Medulla oblongata (tissue), 1 donor: ENCODE results near the gene KRT78.
"Not testable (repeated sequence)": the region's sequence is repeated elsewhere in the genome, so short reads cannot be mapped to it uniquely, and the experiment has no call there.

Experiments
- DNase-seq: peaks from one replicate; pipeline ENCODE4 v3.0.0-alpha.2; 2015; ENCODE audit errors: extremely low spot score

KRT78 gene, protein sequence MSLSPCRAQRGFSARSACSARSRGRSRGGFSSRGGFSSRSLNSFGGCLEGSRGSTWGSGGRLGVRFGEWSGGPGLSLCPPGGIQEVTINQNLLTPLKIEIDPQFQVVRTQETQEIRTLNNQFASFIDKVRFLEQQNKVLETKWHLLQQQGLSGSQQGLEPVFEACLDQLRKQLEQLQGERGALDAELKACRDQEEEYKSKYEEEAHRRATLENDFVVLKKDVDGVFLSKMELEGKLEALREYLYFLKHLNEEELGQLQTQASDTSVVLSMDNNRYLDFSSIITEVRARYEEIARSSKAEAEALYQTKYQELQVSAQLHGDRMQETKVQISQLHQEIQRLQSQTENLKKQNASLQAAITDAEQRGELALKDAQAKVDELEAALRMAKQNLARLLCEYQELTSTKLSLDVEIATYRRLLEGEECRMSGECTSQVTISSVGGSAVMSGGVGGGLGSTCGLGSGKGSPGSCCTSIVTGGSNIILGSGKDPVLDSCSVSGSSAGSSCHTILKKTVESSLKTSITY

DNA sequence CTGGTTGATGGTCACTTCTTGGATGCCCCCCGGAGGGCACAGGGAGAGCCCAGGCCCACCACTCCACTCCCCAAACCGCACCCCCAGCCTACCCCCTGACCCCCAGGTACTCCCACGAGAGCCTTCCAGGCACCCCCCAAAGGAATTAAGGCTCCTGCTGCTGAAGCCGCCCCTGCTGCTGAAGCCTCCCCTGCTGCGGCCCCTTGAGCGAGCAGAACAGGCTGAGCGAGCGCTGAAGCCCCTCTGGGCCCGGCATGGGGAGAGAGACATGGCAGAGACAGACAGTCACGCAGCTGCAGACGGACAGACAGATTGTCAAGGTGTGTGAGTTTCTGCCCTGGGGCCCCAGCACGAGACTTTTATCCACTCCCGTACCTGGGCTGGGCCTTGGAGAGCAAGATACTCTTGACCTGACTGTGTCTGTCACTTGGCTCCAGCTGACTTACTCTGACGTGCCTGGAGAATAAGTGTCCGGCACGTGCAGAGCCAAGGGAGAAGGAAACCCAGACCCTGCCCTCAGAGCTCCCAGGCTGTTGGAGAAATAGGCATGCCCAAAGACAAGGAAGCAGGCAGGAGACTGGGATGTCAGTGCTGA lies at the start of gene KRT78:
KRT78 (minus strand) TSS at position 334 of the 595 bp plus-strand sequence; CDS start at position 270, 64 bp downstream.
- no peak for DNase-seq

DNA sequence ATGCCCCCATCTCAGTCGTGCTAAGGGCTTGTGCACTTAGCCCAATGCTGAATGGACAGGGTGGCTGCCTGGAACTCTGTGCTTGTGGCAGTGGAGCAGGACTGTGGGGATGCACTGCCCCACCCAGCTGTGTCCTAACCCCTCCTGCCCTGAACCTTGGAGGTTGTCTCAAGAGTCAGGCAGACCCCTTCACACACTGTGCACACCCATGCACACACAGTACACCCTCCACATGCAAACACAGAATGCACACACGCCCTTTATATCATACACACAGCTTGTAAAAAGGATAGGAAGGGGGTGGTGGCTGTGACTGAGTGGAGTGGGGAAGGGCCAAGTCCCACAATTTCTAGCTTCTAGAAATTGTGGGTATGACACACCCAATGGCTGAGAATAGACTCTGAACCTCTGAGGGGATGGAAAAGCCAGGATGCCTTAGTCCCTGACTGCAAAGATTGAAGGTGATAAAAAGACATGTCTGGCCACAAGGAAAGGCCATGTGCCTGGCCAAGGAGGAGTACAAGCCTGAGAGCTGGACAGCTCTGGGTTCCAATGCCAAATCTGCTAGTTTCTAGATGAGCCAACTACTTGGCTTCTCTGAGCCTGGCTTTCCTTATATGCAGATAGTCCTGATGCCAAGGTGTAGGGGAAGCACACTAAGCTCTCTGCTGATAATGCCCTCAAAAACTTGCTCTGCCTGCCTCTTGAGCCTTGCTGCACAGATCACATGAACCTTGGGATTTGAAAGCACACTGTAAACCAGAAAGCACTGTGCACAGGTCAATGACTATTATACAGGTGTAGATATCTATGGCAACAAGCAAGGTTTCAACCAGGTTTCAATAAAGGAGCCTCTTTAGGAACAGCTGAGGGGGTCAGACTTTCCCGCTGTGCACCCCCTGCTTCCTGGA lies 47.7 kb upstream of the KRT78 start:
- DNase-seq = no peak

DNA sequence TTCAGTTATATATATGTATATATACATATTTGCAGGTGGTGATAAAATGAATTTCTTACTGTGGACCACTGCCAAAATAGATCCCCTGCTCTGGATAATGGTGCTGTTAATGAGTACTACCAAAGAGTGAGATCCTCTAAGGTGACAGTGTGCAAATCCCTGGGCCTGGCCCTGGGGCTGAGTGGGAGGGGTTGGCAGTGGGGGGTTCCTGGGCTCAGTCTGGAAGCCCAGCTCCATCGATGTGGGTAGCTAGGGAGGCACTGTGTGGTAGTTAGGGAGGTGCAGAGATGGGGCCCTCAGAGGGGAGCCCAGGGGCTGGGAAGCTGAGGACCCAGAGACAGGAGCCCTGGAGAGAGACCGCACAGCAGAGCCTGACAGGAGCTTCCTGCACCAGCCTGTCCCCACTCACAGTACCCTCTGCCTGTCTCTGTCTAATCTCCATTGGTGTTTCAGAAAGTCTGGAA lies 47.0 kb upstream of the KRT78 start:
- DNase-seq = no peak

DNA sequence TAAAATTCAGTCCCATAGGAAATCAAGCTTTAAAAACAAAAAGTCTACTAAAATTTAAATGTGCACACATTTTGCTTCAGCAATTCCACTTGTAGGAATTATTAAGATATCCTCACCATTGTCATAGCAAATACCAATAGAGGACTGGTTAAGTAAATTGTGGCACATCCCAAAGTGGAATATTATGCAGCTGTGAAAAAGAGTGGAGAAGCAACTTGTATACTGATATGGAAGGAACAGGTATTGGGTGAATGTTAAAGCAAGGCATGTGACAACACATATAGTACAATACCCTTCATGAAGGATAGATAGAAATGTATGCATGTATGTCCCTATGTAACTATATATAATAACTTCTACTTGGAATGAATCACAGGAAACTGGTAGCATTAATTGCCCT lies 44.2 kb upstream of the KRT78 start:
- no peak for DNase-seq

DNA sequence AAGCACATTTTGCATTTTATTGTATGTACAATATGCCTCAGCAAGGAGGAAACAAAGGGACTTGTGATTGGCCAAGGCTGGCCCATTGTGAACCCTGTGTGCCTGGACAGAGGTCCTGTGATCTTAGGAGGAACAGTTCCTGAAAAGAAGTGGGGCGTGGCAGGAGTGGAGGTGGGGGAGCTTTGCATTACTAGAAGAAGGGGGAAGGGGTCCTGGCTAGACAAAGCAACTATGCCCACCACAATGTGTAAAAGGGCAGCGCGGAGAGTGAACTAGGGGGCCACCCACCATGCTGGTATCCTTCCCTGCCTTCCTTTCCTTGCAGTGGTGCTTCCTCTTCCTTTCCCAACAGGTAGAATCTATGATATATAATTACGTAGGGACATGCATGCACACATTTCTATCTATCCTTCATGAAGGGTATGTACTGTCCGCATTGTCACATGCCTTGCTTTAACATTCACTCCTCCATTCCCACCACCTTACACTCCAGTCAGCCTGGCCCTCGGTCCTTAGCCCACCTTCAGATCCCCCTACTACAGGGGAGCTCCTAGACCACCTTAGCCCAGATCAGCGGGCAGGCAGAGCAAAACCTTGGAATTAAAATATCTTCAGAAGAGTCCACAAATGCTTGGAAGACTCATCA lies 43.5 kb upstream of the KRT78 start:
- no peak for DNase-seq

DNA sequence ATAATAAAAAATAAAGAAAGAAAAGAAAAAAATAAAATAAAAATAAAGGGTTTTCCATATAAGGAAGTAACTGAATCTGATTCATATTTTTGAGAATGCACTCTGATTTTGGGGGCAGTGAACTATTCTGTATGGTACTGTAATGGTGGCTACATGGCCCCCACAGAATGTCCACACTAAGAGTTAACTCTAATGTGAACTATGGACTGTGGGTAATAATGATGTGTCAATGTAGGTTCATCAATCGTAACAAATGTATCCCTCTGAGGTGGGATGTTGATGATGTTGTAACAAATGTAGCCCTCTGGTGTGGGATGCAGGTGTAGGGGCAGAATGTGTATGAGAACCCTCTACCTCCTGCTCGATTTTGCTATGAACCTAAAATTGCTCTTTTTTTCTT lies 42.2 kb upstream of the KRT78 start:
- DNase-seq = no peak

DNA sequence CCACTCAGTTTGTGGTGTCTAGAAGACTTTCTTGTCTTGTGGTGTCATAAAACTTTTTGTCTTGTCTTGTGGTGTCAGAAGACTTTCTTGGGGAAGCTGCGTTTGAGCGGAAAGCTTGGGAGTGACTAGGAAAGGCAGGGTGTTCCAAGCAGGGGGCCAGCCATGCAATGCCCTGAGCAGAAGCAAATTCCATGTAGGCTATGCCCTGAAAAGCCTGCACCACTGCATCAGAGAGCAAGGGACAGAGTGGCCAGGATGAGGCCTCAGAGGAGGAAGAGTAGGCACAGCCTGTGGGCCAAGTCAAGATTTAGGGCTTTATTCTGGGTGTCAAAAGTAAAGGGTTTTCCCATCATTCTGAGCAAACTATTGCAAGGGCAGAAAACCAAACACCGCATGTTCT lies 41.6 kb upstream of the KRT78 start:
- no peak for DNase-seq

DNA sequence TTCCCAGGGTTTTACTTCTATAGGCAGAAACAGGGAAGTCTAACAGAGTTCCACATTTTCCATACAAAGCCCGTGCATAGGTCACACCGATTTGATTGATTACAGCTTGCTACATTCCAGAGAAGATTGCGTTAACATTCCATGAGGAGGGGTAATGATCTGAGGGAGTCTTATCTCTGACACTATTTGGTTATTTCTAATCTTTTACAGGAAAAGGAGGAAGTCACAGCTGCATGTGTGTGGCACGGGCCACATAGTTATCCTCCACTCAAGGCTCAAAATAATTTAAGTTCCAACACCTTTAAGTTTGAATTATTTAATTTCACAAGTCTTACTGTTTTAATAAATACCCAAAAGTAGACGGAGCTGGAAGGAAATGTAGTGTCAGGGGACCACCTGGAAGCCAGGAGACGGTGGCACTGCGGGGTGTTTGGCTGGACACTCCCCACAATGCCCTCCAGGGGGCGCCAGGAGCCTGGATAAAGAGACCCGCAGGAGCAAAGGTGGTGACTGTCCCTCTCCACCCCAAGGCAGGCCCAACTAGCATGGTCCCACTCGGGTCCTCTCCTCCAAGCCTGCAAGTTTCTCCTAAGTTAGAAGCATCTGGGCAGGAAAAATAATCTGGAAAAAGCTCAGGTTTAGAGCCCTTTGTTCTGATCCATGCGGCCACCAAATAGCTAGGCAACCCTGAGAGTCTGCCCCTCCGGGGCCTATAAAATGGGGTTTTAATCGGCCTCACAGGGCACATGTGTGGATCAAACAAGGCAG lies 35.9 kb upstream of the KRT78 start:
- peak; percentile 76 for DNase-seq

DNA sequence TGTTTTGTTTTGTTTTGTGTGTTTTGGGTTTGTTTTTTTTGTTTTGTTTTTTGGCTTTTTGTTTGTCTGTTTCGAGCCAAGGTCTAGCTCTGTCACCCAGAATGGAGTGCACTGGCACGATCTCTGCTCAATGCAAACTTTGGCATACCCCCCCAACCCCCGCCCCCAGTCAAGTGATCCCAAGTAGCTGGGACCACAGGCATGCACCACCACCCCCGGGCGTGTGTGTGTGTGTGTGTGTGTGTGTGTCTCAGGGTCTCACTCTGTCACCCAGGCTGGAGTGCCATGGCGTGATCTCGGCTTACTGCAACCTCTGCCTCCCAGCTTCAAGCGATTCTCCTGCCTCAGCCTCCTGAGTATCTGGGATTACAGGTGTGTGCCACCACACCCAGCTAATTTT lies 31.7 kb upstream of the KRT78 start:
- DNase-seq = not testable (repeated sequence)

DNA sequence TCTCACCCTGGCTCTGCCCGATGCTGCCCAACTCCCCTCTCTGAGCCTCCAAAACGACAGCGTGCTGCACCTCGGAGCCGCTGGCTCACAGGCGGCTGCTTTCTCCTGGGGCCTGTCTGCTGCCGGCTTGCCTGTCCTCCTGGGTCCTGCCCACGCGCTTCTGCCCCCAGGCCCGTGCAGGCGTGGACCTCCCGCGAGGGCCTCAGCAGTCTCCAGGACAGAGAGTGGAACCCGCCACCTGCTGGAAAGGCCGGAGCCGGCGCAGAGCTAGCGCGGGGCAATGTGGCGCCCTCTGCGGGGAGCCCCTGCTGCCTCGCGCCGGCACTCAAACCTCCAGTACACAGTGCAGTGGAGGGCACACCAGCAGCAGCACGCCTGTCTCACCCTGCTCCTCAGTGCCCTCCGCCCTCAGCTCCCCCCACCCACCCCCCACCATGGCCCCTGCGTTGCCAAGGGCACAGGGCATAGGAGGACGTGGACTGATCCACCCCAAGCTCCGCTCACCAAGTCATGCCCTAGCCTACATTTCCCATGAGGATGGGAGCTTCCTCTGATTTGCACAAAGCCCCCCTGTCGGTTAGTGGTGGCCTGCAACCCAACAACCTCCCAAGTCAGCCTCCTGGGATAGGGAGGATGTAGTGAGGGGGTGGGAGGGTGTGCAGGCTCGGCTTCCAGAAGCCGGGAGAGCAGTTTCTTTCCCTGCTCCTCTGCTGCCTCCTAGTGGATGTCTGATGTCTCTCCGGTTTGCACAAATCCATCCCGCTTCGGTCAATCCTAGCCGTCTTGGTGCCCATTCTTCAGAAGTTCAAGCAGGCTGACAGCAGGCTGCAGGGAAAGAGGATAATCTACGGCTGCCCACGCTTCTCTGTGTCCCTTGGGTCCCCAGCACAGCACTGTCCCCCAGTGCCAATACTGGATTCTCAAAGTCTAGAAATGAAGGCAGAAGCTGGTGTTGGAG lies 30.9 kb upstream of the KRT78 start:
- DNase-seq = peak; percentile 93

DNA sequence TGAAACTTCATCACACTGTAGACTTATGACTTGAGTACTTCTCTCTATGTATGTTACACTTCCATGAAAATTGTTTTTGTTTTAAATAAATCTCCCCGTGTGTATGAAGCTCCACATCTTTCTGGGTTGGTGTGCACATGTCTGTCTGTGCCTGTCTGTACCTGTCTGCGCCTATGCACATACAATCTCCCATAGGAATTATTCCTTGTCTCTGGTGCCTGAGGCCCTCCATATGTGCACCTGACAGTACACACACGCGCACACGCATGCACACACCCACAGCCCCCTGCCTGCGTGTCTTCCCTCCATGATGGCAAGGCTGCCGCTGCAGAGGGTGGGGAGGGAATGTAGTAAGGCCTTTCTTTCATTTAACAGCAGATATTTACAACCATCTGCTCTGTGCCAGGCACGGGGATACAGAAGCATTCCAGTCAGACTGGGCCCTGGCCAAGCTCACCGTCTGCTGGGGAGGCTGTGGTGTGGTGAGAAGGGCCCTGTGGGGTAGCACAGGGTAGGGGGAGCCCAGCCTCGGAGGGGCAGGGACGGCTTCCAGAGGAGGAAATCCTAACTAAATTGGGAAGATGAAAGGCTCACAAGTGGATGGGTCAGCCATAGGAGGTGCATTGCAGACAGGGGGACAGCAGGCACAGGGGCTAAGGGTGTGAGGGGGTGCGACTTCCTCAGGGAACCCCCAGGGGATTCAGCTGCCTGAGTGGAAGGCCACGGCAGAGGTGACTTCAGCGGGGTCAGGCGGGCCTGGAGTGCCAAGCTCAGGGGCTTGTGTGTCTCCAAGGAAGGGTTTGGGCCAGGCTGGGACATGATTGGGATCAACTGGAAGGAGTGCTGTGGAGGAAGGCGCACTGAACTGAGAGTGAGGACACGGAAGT lies 30.0 kb upstream of the KRT78 start:
- DNase-seq = no peak

DNA sequence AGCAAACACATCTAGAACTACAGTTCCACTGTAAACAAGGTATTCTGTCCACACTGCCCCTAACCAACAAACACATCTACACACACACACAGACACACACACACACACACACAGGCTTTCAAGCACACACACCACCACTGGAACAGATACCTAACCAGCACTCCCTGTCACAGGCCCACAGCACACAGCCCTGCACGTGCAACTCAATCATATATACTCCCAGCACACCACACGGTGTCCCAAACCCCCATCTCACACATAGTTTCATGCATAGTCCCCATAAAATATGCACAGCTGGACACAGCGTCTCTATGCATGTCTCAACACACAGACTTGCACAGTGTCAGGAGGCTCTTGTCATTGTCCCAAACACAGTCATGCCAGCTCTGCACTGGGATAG lies 28.4 kb upstream of the KRT78 start:
- no peak for DNase-seq

DNA sequence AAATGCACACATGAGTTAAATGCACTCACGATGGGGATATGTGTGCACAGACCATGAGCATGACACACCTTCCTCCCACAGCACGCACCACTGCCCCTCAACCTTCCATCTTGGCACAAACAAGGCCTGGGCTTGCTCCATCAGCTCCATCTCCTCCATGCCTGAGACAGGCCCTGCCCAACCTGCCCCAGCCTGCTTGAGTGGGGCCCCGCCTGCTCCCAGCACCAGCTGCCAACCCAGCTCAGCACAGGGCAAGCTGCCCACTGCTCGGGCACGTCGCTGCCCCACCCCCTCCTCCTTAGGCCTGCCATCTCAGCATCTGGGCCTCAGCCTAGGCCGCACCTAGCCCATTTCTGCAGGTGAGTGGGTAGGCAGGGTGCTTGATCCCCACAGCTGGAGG lies 27.6 kb upstream of the KRT78 start:
- DNase-seq = no peak

DNA sequence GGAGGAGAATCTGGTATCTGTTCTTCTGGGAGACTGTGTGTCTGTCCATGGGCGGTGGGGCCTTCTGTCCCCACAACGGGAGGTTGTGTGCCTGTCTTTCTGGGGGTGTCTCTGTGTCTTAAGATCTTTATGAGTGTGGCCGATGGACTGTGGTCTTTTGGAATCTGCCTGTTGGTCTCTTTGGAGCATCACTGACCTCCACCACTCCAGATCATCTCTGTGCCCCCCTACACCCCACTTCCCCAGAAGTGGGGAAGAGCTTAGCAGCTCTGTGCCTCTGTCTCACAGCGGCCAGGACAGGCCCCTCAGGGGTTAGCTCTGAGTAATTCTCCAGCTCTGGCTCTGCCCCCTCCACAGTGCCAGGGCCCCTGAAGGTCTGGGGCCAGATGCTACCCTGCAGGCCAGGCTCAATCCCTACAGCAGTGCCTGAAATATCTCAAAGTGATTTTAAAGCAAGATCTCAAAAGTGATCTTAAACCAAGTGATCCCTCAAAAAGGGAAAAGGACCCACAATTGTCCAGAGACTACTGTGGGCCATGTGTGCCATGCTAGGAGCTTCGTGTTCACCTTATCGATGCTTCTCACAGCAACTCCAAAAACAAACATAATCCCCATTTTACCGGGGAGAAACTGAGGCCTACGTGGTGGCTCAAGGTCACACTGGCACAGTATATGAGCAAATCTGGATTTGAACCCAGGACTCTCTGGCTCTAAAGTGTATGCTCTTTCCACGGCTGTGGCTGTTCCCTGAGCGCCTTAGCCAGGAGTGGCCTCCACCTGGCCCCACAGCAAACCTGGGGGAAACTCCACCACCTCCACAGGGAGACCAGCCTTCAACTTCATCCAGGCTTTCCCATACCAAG lies 26.0 kb upstream of the KRT78 start:
- no peak for DNase-seq

DNA sequence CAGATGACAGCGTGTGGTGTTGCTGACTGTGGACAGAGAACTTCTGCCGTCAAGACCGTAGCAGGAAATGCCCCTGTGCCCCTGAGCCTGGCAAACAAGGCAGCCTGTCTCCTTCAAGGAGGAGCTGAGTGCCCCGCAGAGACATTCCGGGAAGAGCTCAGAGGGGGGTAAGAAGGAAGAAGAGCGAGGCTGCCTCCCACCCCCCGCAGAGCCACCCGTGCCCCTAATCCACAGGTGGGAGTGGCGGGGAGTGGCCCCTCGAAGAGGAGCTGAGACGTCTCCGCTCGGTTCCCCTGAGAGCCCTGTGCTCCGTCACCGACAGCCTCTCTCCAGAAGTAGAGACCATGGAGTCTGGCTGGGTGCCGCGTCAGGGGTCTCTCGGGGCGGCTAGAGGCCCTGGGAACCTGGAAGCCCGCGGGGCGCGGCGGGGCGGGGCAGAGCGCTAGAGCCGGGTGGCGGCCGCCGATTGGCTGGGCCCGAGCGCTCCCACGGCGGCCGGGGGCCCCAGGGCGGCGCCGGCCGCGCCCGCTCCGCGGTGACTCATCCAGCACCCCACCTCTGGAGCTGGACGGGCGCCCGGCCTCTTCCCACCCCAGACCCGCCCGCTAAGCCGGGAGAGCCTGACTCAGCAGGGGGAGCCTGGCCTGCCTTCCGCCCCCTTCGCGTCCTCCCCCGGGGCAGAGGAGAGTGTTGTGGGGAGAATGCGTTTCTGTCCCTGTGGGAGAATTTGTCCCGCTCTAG lies 25.2 kb upstream of the KRT78 start:
- no peak for DNase-seq

DNA sequence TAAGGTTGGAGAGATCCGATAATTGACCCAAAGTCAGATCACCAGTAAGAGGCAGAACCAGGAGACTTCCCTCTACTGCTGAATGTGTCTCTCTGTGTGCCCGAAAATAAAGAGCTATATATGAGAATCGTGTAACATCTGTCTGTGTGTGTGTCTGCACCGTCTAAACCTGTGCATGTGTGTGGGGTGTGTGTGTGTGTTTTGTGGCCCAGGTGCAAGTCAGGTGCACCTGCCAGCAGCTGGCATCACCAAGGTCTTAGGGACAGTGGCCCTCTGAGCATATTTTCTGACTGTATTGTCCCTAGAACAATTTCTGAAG lies 24.7 kb upstream of the KRT78 start:
- no peak for DNase-seq
